Testis (tissue), 3 donors: Measurements from ENCODE around the gene MRM2. TPM values are rescaled to one million over a fixed set of nuclear protein-coding genes. Genes with fewer than 3 reads are reported as not detected.

ENCODE experiments used
- DNase-seq: peaks from one replicate; pipeline ENCODE4 v3.0.0-alpha.2; 2019
- H3K27ac ChIP-seq, 2 donors: fragments of 200-600 bp; sonication (generic); one replicate each; pipeline ENCODE4 v1.5.1; 2019
- H3K27me3 ChIP-seq: fragments of 200-600 bp; sonication (generic); one replicate; pipeline ENCODE4 v1.5.1; 2019
- H3K36me3 ChIP-seq: fragments of 200-600 bp; sonication (generic); one replicate; pipeline ENCODE4 v1.5.1; 2017; ENCODE audit warnings: low read depth; ENCODE audit errors: missing control alignments
- H3K4me1 ChIP-seq: fragments of 200-600 bp; sonication (generic); one replicate; pipeline ENCODE4 v1.5.1; 2019
- H3K4me3 ChIP-seq, 2 donors: fragments of 200-600 bp; sonication (generic); one replicate each; pipeline ENCODE4 v1.5.1; 2017 to 2019
- H3K9me3 ChIP-seq: fragments of 200-600 bp; sonication (generic); one replicate; pipeline ENCODE4 v1.5.1; 2017
- POLR2A ChIP-seq: fragments of 450-650 bp; IDR thresholded peaks from one replicate; pipeline ENCODE4 v1.6.1; 2017; ENCODE audit warnings: antibody characterized with exemption, mild to moderate bottlenecking, moderate library complexity
- WGBS, 2 donors: methylation state at CpG; one replicate each; pipeline ENCODE4 v1.1.5; 2018; 5-methylcytosine and 5-hydroxymethylcytosine counted together
- intact Hi-C: fragments of 100-400 bp; cut with DNase I; formaldehyde crosslinking; loops from one replicate; pipeline ENCODE4 v1.15.1; 2023; ENCODE audit warnings: low total_unique reads
- microRNA-seq, 2 donors: library from miRNA; unstranded; fragments of <30 nt; microRNA quantifications; one replicate each; pipeline ENCODE4, GENCODE V29; 2016; ENCODE audit warnings: borderline number of aligned reads in 2 of 2, borderline replicate concordance in 1 of 2
- polyA plus RNA-seq: library from polyadenylated mRNA; stranded (reverse); fragments of 350-450 nt; fragmentation: Illumina TruSeq; extraction: RNeasy Lipid Tissue Mini Kit (QIAGEN cat#74804); gene quantifications from one replicate; pipeline ENCODE4 v1.2.3, GENCODE V29; 2014; ENCODE audit warnings: low read depth, low replicate concordance; ENCODE audit not compliant: insufficient read depth
- total RNA-seq, 2 donors: library from RNA; depleted of rRNA; stranded (reverse); fragments of >200 nt; gene quantifications; one replicate each; pipeline ENCODE4 v1.2.3, GENCODE V29; 2016
- TF ChIP-seq, protein P1 (sequence below), 3 experiments: fragments of 450-650 bp in 2 of 3; fragments of 200-600 bp in 1 of 3; sonication (generic) in 1 of 3; IDR thresholded peaks; one replicate each; pipeline ENCODE4 v1.5.1; 2016 to 2019; ENCODE audit warnings: antibody characterized with exemption in 3 of 3, mild to moderate bottlenecking in 2 of 3, moderate library complexity in 1 of 3

Gene MRM2
- total and polyA plus RNA-seq, 3 donors from 2014 or later = 18.1 to 31.2 (median 20.5) TPM

DNA sequence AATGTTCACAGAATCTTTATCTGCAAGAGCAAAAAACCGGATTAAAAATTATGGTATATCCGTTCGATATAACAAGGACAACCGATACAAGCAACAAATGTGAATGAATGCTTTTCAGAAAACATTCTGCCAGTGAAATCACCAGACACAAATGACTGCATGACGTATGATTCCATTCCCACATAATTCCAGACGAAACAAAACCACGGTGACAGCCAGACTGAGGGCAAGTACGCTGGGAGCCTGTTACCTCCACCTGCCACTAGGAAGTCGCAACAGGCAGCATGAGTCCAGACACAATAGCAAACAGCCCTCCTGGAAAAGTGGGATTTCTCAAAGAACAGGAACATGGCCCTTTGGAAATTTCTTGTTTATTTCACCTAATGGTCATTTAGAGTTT lies 51.0 kb downstream of the MRM2 start:
- no peaks in the 10 kb centered on the region for H3K36me3 ChIP-seq
- TF ChIP-seq, protein P1, sequence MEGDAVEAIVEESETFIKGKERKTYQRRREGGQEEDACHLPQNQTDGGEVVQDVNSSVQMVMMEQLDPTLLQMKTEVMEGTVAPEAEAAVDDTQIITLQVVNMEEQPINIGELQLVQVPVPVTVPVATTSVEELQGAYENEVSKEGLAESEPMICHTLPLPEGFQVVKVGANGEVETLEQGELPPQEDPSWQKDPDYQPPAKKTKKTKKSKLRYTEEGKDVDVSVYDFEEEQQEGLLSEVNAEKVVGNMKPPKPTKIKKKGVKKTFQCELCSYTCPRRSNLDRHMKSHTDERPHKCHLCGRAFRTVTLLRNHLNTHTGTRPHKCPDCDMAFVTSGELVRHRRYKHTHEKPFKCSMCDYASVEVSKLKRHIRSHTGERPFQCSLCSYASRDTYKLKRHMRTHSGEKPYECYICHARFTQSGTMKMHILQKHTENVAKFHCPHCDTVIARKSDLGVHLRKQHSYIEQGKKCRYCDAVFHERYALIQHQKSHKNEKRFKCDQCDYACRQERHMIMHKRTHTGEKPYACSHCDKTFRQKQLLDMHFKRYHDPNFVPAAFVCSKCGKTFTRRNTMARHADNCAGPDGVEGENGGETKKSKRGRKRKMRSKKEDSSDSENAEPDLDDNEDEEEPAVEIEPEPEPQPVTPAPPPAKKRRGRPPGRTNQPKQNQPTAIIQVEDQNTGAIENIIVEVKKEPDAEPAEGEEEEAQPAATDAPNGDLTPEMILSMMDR (IDR thresholded peaks at IDR 0.05) = no peak
- intact Hi-C loops = no loop called here
- no peak for DNase-seq
- H3K9me3 ChIP-seq = no peaks in the 10 kb centered on the region
- 97 to 98% methylated on average over 9 of the region's 9 CpGs for WGBS, 2 donors
- no peak overlapping the region for H3K4me3 ChIP-seq
- no peaks in the 10 kb centered on the region for H3K4me1 ChIP-seq
- no peaks in the 10 kb centered on the region for H3K27me3 ChIP-seq
- no peak overlapping the region for H3K27ac ChIP-seq

DNA sequence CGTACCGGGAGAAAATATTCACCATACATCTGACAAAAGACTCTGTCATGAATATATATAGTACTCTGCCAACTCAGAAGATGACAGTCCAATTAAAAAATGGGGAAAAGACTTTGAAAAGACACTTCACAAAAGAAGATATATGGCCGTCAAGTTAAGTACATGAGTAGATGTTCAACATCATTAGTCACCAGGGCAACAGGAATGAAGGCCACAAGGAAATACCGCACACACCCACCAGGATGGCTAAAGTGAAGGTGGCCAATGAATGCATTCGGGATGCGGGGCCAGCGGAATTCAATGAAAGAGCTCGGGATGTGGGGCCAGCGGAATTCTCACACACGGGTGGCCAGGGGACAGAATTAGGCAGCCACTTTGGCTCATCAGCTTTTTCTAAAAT lies 51.5 kb downstream of the MRM2 start:
- WGBS, 2 donors = 91 to 93% methylated on average over 10 of the region's 10 CpGs
- TF ChIP-seq POLR2A = no peak
- TF ChIP-seq, protein P1 (IDR thresholded peaks at IDR 0.05) = no peak
- intact Hi-C loops = no loop called here
- Histone ChIP-seq H3K4me1 (no peaks in the 10 kb centered on the region), H3K4me3 (no peak overlapping the region), H3K9me3 (no peaks in the 10 kb centered on the region), H3K36me3 (no peaks in the 10 kb centered on the region), H3K27ac (no peak overlapping the region), H3K27me3 (no peaks in the 10 kb centered on the region)
- no peak for DNase-seq

GRCh38 chr7:2186166-2186565 lies 55.8 kb downstream of the MRM2 start:
- intact Hi-C loops = no loop called here
- 88 to 91% methylated on average over 4 of the region's 4 CpGs for WGBS, 2 donors

GRCh38 chr7:2185715-2186114 lies 56.3 kb downstream of the MRM2 start:
- Histone ChIP-seq H3K36me3 (no peaks in the 10 kb centered on the region), H3K4me1 (no peaks in the 10 kb centered on the region), H3K27ac (no peak overlapping the region), H3K27me3 (no peaks in the 10 kb centered on the region), H3K9me3 (no peaks in the 10 kb centered on the region), H3K4me3 (no peak overlapping the region)
- TF ChIP-seq, protein P1 (IDR thresholded peaks at IDR 0.05) = no peak
- TF ChIP-seq POLR2A = no peak
- 93% methylated on average over 8 of the region's 8 CpGs for WGBS, 2 donors
- DNase-seq = no peak
- intact Hi-C loops = no loop called here

More at GRCh38 chr7:2186166-2186565, 55.8 kb downstream of the MRM2 start:
- Histone ChIP-seq H3K9me3 (no peaks in the 10 kb centered on the region), H3K27ac (no peak overlapping the region), H3K36me3 (no peaks in the 10 kb centered on the region), H3K4me3 (no peak overlapping the region), H3K27me3 (no peaks in the 10 kb centered on the region), H3K4me1 (no peaks in the 10 kb centered on the region)
- TF ChIP-seq, protein P1 (IDR thresholded peaks at IDR 0.05) = no peak
- no peak for TF ChIP-seq POLR2A
- no peak for DNase-seq

Small RNA genes lying within 50 kb of the gene (microRNA-seq; reads per million reads assigned to microRNA genes)
- 0.69 to 0.70 reads per million in 2 donors for gene MIR6836

Other genes starting within 250 kb of the MRM2 start
- gene MAD1L1, start 9.3 kb downstream of the MRM2 start, total RNA-seq = 100 to 1,000 TPM in 1 of 2 donors, 10 to 100 TPM in 1; 94.6 to 149 TPM
- gene MAD1L1, start 9.3 kb downstream of the MRM2 start, polyA plus RNA-seq = 63.1 TPM
- 10 to 100 TPM; 27.5 to 39.4 TPM for gene NUDT1, start within 50 bp of the MRM2 start, total RNA-seq
- 68.0 TPM for gene NUDT1, start within 50 bp of the MRM2 start, polyA plus RNA-seq
- 10 to 100 TPM; 50.9 to 66.8 TPM for gene SNX8, start 72.2 kb upstream of the MRM2 start, total RNA-seq
- gene SNX8, start 72.2 kb upstream of the MRM2 start, polyA plus RNA-seq = 90.8 TPM
- gene EIF3B, start 112.6 kb upstream of the MRM2 start, total RNA-seq = 100 to 1,000 TPM; 237 to 263 TPM
- gene EIF3B, start 112.6 kb upstream of the MRM2 start, polyA plus RNA-seq = 165 TPM
- gene CHST12, start 161.4 kb upstream of the MRM2 start, total RNA-seq = 10 to 100 TPM; 42.0 to 42.1 TPM
- 15.3 TPM for gene CHST12, start 161.4 kb upstream of the MRM2 start, polyA plus RNA-seq
- gene GRIFIN, start 234.2 kb upstream of the MRM2 start, total RNA-seq = not detected
- gene GRIFIN, start 234.2 kb upstream of the MRM2 start, polyA plus RNA-seq = not detected